HepG2 (cell line): ENCODE data around the gene USP34. TPM values are rescaled to one million over a fixed set of nuclear protein-coding genes. Genes with fewer than 3 reads are reported as not detected.

Experiments
- MZF1 ChIP-seq: sonication (generic); formaldehyde crosslinking; IDR thresholded peaks from 2 replicates; pipeline ENCODE4 v1.8.1; 2023; ENCODE audit warnings: mild to moderate bottlenecking, missing genetic modification reagents, borderline replicate concordance
- NKX3-1 ChIP-seq: sonication (generic); formaldehyde crosslinking; IDR thresholded peaks from 2 replicates; pipeline ENCODE4 v1.5.0; 2020; ENCODE audit warnings: missing genetic modification reagents
- NPAS2 ChIP-seq: sonication (generic); formaldehyde crosslinking; IDR thresholded peaks from 2 replicates; pipeline ENCODE4 v1.8.0; 2022; ENCODE audit warnings: mild to moderate bottlenecking, missing genetic modification reagents, borderline replicate concordance
- SETDB1 ChIP-seq: sonication (generic); formaldehyde crosslinking; IDR thresholded peaks from 2 replicates; pipeline ENCODE4 v1.5.1; 2020; ENCODE audit warnings: missing genetic modification reagents, mild to moderate bottlenecking, borderline replicate concordance
- SYNCRIP ChIP-seq: fragments of 200-400 bp; formaldehyde crosslinking; IDR thresholded peaks from 2 replicates; pipeline ENCODE4 v1.6.1; 2018; ENCODE audit warnings: mild to moderate bottlenecking, low read depth, low read length; ENCODE audit not compliant: insufficient read depth
- ZMAT3 ChIP-seq: sonication (generic); formaldehyde crosslinking; conservative IDR thresholded peaks from 2 replicates; pipeline ENCODE4 v1.7.0; 2021; ENCODE audit warnings: missing genetic modification reagents
- ZNF17 ChIP-seq: sonication (generic); formaldehyde crosslinking; IDR thresholded peaks from 2 replicates; pipeline ENCODE4 v1.5.0; 2020; ENCODE audit warnings: mild to moderate bottlenecking, missing genetic modification reagents
- ZNF335 ChIP-seq: sonication (generic); formaldehyde crosslinking; IDR thresholded peaks from 2 replicates; pipeline ENCODE4 v1.4.0; 2020; ENCODE audit warnings: missing genetic modification reagents
- ZNF562 ChIP-seq: sonication (generic); formaldehyde crosslinking; IDR thresholded peaks from 2 replicates; pipeline ENCODE4 v1.8.0; 2022; ENCODE audit warnings: missing genetic modification reagents, borderline replicate concordance
- ZNF782 ChIP-seq: sonication (generic); formaldehyde crosslinking; IDR thresholded peaks from 2 replicates; pipeline ENCODE4 v1.4.0; 2020; ENCODE audit warnings: missing genetic modification reagents, mild to moderate bottlenecking, borderline replicate concordance
- polyA plus RNA-seq, 8 experiments: library from polyadenylated mRNA; depleted of rRNA in 3 of 8; stranded (reverse) in 7 of 8; unstranded in 1 of 8; fragments of >200 nt; fragmentation: Illumina TruSeq in 4 of 8; extraction: Trizol in 4 of 8; gene quantifications; 2 replicates each; pipeline versions ENCODE4 v1.2.1 to v1.2.3, GENCODE V29; 2011 to 2016; ENCODE audit warnings: low read depth in 4 of 8, missing spikeins in 1 of 8, mixed read lengths in 1 of 8; ENCODE audit not compliant: insufficient read depth in 1 of 8
- total RNA-seq, 5 experiments: library from RNA; depleted of rRNA; stranded (reverse); fragments of >200 nt; fragmentation: Illumina TruSeq; extraction: Trizol; gene quantifications; 2 replicates each; pipeline ENCODE4 v1.2.3, GENCODE V29; 2016; ENCODE audit warnings: low read depth in 1 of 5
- TF ChIP-seq, protein P1 (sequence below): sonication (generic); formaldehyde crosslinking; IDR thresholded peaks from 2 replicates; pipeline ENCODE4 v1.4.0; 2020; ENCODE audit warnings: mild to moderate bottlenecking, missing genetic modification reagents
- TF ChIP-seq, protein P2 (sequence below): sonication (generic); formaldehyde crosslinking; IDR thresholded peaks from 2 replicates; pipeline ENCODE4 v1.5.0; 2020; ENCODE audit warnings: mild to moderate bottlenecking, missing genetic modification reagents
- TF ChIP-seq, protein P3 (sequence below), 2 experiments: fragments of 450-650 bp in 1 of 2; sonication (generic) in 1 of 2; formaldehyde crosslinking; IDR thresholded peaks; 2 replicates each; pipeline versions ENCODE4 v1.5.0 to v1.8.0; 2020 to 2022; ENCODE audit warnings: mild to moderate bottlenecking in 1 of 2, missing genetic modification reagents in 1 of 2
- TF ChIP-seq, protein P4 (sequence below): sonication (generic); formaldehyde crosslinking; IDR thresholded peaks from 2 replicates; pipeline ENCODE4 v1.4.0; 2020; ENCODE audit warnings: low read depth, missing genetic modification reagents
- TF ChIP-seq, protein P5 (sequence below): IDR thresholded peaks from 2 replicates; pipeline ENCODE4 v1.6.1; 2012; ENCODE audit warnings: low read length, improper control_type of control experiment

The USP34 gene
- total and polyA plus RNA-seq, 2 of the 13 experiments (the other 11 are each of a cell fraction or from before 2014, with no cell fraction given), result 99.2 to 100 TPM

DNA sequence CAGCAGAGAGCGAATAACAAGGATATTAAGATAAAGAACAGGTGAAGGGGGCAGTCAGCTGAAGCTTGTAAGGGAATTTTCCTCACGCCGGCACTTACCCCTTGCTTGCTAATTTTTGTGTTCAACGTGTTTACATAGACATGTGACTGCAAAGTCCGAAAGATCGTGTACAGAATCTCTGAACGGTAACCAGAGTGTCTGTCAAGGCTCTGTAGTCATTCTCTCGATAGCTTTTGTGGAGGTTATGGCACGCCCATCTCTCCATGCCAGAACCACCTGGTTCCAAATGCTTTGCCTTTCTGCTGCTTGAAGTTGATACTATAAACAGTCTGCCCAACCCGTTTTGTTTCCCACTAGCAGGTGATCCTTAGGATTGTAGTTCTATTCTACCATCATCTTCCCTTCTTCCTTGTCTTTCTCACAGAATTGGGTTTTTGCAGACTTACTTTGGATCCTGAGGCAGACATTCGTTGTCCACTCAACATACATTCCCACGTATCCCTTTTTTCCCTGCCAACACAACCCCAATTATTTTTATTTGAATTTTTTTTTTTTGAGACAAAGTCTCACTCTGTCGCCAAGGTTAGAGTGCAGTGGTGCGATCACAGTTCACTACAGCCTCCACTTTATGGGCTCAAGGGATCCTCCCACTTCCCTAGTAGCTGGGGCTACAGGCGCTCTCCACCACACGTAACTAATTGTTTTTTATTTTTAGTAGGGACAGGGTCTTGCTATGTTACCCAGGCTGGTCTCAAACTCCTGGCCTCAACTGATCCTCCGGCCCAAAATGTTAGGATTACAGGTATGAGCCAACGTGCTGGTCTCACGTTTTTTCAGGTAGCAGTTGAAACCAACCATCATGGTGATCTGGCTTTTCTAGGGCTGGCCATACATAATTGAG, 1.3 kb upstream of the USP34 start (continued):
- TF ChIP-seq, protein P1, sequence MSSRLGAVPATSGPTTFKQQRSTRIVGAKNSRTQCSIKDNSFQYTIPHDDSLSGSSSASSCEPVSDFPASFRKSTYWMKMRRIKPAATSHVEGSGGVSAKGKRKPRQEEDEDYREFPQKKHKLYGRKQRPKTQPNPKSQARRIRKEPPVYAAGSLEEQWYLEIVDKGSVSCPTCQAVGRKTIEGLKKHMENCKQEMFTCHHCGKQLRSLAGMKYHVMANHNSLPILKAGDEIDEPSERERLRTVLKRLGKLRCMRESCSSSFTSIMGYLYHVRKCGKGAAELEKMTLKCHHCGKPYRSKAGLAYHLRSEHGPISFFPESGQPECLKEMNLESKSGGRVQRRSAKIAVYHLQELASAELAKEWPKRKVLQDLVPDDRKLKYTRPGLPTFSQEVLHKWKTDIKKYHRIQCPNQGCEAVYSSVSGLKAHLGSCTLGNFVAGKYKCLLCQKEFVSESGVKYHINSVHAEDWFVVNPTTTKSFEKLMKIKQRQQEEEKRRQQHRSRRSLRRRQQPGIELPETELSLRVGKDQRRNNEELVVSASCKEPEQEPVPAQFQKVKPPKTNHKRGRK (CRISPR knock-in tag), result no peak
- TF ChIP-seq NKX3-1 (CRISPR knock-in tag) (no peak), MZF1 (CRISPR knock-in tag) (no peak), NPAS2 (CRISPR knock-in tag) (no peak), ZNF782 (CRISPR knock-in tag) (no peak), ZNF335 (CRISPR knock-in tag) (no peak), SETDB1 (CRISPR knock-in tag) (no peak), SYNCRIP (no peak), ZNF562 (CRISPR knock-in tag) (no peak), ZMAT3 (CRISPR knock-in tag) (0 out of 2 replicates have a peak, but pooled peaks have one; percentile 14), ZNF17 (CRISPR knock-in tag) (no peak)
- TF ChIP-seq, protein P2, sequence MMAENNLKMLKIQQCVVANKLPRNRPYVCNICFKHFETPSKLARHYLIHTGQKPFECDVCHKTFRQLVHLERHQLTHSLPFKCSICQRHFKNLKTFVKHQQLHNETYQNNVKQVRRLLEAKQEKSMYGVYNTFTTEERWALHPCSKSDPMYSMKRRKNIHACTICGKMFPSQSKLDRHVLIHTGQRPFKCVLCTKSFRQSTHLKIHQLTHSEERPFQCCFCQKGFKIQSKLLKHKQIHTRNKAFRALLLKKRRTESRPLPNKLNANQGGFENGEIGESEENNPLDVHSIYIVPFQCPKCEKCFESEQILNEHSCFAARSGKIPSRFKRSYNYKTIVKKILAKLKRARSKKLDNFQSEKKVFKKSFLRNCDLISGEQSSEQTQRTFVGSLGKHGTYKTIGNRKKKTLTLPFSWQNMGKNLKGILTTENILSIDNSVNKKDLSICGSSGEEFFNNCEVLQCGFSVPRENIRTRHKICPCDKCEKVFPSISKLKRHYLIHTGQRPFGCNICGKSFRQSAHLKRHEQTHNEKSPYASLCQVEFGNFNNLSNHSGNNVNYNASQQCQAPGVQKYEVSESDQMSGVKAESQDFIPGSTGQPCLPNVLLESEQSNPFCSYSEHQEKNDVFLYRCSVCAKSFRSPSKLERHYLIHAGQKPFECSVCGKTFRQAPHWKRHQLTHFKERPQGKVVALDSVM (CRISPR knock-in tag), result peak; percentile 27; the same call in 1 of the 2 replicates
- TF ChIP-seq, protein P3, sequence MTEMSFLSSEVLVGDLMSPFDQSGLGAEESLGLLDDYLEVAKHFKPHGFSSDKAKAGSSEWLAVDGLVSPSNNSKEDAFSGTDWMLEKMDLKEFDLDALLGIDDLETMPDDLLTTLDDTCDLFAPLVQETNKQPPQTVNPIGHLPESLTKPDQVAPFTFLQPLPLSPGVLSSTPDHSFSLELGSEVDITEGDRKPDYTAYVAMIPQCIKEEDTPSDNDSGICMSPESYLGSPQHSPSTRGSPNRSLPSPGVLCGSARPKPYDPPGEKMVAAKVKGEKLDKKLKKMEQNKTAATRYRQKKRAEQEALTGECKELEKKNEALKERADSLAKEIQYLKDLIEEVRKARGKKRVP (CRISPR knock-in tag; IDR thresholded peaks at IDR 0.05), result no peak
- TF ChIP-seq, protein P4, sequence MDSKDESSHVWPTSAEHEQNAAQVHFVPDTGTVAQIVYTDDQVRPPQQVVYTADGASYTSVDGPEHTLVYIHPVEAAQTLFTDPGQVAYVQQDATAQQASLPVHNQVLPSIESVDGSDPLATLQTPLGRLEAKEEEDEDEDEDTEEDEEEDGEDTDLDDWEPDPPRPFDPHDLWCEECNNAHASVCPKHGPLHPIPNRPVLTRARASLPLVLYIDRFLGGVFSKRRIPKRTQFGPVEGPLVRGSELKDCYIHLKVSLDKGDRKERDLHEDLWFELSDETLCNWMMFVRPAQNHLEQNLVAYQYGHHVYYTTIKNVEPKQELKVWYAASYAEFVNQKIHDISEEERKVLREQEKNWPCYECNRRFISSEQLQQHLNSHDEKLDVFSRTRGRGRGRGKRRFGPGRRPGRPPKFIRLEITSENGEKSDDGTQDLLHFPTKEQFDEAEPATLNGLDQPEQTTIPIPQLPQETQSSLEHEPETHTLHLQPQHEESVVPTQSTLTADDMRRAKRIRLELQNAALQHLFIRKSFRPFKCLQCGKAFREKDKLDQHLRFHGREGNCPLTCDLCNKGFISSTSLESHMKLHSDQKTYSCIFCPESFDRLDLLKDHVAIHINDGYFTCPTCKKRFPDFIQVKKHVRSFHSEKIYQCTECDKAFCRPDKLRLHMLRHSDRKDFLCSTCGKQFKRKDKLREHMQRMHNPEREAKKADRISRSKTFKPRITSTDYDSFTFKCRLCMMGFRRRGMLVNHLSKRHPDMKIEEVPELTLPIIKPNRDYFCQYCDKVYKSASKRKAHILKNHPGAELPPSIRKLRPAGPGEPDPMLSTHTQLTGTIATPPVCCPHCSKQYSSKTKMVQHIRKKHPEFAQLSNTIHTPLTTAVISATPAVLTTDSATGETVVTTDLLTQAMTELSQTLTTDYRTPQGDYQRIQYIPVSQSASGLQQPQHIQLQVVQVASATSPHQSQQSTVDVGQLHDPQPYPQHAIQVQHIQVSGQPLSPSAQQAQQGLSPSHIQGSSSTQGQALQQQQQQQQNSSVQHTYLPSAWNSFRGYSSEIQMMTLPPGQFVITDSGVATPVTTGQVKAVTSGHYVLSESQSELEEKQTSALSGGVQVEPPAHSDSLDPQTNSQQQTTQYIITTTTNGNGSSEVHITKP, result no peak
- TF ChIP-seq, protein P5, sequence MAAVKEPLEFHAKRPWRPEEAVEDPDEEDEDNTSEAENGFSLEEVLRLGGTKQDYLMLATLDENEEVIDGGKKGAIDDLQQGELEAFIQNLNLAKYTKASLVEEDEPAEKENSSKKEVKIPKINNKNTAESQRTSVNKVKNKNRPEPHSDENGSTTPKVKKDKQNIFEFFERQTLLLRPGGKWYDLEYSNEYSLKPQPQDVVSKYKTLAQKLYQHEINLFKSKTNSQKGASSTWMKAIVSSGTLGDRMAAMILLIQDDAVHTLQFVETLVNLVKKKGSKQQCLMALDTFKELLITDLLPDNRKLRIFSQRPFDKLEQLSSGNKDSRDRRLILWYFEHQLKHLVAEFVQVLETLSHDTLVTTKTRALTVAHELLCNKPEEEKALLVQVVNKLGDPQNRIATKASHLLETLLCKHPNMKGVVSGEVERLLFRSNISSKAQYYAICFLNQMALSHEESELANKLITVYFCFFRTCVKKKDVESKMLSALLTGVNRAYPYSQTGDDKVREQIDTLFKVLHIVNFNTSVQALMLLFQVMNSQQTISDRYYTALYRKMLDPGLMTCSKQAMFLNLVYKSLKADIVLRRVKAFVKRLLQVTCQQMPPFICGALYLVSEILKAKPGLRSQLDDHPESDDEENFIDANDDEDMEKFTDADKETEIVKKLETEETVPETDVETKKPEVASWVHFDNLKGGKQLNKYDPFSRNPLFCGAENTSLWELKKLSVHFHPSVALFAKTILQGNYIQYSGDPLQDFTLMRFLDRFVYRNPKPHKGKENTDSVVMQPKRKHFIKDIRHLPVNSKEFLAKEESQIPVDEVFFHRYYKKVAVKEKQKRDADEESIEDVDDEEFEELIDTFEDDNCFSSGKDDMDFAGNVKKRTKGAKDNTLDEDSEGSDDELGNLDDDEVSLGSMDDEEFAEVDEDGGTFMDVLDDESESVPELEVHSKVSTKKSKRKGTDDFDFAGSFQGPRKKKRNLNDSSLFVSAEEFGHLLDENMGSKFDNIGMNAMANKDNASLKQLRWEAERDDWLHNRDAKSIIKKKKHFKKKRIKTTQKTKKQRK, result no peak
